BLaER1 (cell line): ENCODE results near the gene ZNF35.
A peak's percentile ranks its signal among the peaks of the same experiment; 100 is the strongest.

Source experiments
- H3K27ac ChIP-seq: shearing (Covaris generic); formaldehyde crosslinking; 2 replicates; pipeline ENCODE4 v1.8.1; 2022
- H3K27me3 ChIP-seq: shearing (Covaris generic); formaldehyde crosslinking; 2 replicates; pipeline ENCODE4 v1.8.1; 2022
- H3K36me3 ChIP-seq: shearing (Covaris generic); formaldehyde crosslinking; 2 replicates; pipeline ENCODE4 v1.8.1; 2022
- H3K4me1 ChIP-seq: shearing (Covaris generic); formaldehyde crosslinking; 2 replicates; pipeline ENCODE4 v1.8.1; 2022
- H3K4me2 ChIP-seq: shearing (Covaris generic); formaldehyde crosslinking; 2 replicates; pipeline ENCODE4 v1.8.1; 2022
- H3K4me3 ChIP-seq: shearing (Covaris generic); formaldehyde crosslinking; 2 replicates; pipeline ENCODE4 v1.8.1; 2022
- H3K9ac ChIP-seq: shearing (Covaris generic); formaldehyde crosslinking; 2 replicates; pipeline ENCODE4 v1.8.1; 2022
- H3K9me3 ChIP-seq: shearing (Covaris generic); formaldehyde crosslinking; 2 replicates; pipeline ENCODE4 v1.8.1; 2022
- H4K20me1 ChIP-seq: shearing (Covaris generic); formaldehyde crosslinking; 2 replicates; pipeline ENCODE4 v1.8.1; 2022
- Cebpa-rat ChIP-seq: shearing (Covaris generic); IDR thresholded peaks from 2 replicates; pipeline ENCODE4 v1.8.1; 2022

ZNF35 gene

GRCh38 chr3:44682182-44682896 is 33.8 kb downstream of the ZNF35 start:
- Histone ChIP-seq H4K20me1 (no peaks in the 10 kb centered on the region), H3K27me3 (peaks cover 28% of the 10 kb centered on the region), H3K4me1 (no peaks in the 10 kb centered on the region), H3K27ac (no peak overlapping the region), H3K4me2 (no peak overlapping the region), H3K9me3 (peaks cover 38% of the 10 kb centered on the region), H3K36me3 (no peaks in the 10 kb centered on the region), H3K4me3 (no peak overlapping the region), H3K9ac (no peak overlapping the region)
- TF ChIP-seq Cebpa-rat = no peak

GRCh38 chr3:44685128-44685800 is 36.7 kb downstream of the ZNF35 start:
- peaks cover 58% of the 10 kb centered on the region for H3K9me3 ChIP-seq
- H3K9ac ChIP-seq = no peak overlapping the region
- H3K27me3 ChIP-seq = peaks cover 28% of the 10 kb centered on the region
- TF ChIP-seq Cebpa-rat = no peak
- no peak overlapping the region for H3K27ac ChIP-seq
- H3K4me1 ChIP-seq = no peaks in the 10 kb centered on the region
- no peak overlapping the region for H3K4me2 ChIP-seq
- H4K20me1 ChIP-seq = no peaks in the 10 kb centered on the region
- H3K4me3 ChIP-seq = peak overlapping the region; percentile 28; the same call in 1 of the 2 replicates
- H3K36me3 ChIP-seq = no peaks in the 10 kb centered on the region

- H3K9ac ChIP-seq = no peak overlapping the region
Observed at GRCh38 chr3:44687898-44688297, 39.4 kb downstream of the ZNF35 start.

More at GRCh38 chr3:44687898-44688297, 39.4 kb downstream of the ZNF35 start:
- H3K9me3 ChIP-seq = peaks cover 58% of the 10 kb centered on the region
- H3K27me3 ChIP-seq = peaks cover 28% of the 10 kb centered on the region
- no peaks in the 10 kb centered on the region for H3K4me1 ChIP-seq
- no peak overlapping the region for H3K4me3 ChIP-seq
- H3K4me2 ChIP-seq = no peak overlapping the region
- H4K20me1 ChIP-seq = no peaks in the 10 kb centered on the region
- no peak for TF ChIP-seq Cebpa-rat
- no peaks in the 10 kb centered on the region for H3K36me3 ChIP-seq
- H3K27ac ChIP-seq = no peak overlapping the region
